HG03280 (cell line): ENCODE data around the gene NAPSA.
"Not testable (repeated sequence)": the region's sequence is repeated elsewhere in the genome, so short reads cannot be mapped to it uniquely, and the experiment has no call there.

Source experiments
- ATAC-seq: cut with Tn5 transposase; IDR thresholded peaks from one replicate; pipeline ENCODE4 v1.9.1; 2021; ENCODE audit warnings: mild to moderate bottlenecking, moderate library complexity; ENCODE audit not compliant: unreplicated experiment

Gene NAPSA

GRCh38 chr19:50361290-50362029 is 4.0 kb downstream of the NAPSA start:
- ATAC-seq: no peak

- no peak for ATAC-seq
These were observed 6.1 kb downstream of the NAPSA start for GRCh38 chr19:50359328-50359818.

- ATAC-seq: no peak
These were observed 6.7 kb downstream of the NAPSA start for GRCh38 chr19:50358483-50359327.

DNA sequence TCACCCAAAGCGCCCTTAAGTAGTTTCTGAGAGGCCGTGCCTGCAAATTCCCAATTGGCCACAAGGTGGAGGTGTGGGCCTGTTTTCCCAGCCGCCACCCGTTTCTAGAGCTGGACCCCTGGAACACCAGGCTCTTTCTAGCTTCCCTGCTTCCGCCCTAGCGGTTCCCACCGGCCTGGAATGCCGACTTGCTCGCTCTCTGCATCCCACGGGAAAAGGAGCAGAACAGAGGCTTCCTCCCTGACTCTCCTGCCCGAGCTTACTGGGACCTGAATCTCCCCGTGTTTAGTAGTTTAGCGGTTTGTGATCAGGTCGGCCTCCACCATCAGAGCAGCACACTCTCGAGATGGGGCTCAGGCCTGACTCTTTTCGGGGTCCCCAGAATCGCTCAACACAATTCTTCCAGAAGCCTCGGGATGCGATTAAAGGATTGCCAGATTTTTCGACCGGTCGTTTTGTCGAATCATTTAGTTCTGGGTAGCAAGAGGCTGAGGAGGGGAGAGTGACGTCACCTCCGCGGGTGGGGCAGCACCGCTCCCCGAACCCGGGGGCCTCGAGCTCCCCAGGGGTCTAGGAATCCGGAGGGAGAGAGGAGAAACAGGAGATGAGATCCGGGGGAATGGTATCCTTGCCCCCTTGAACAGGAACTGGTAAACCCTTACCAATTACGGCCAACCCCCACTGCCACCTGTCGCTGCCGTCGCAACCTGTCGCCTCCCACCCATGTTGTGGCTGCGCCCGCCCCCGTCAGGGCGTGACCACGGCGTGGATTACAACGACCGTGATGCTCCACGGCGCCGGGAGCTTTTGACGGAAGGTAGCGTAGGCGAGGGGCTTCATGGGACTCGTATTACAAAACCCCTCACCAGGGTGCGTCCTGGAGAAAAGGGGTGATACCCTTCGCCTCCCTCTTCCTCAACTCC is 8.0 kb downstream of the NAPSA start:
- ATAC-seq: peak; percentile 60

GRCh38 chr19:50356691-50357177 is 8.7 kb downstream of the NAPSA start:
- ATAC-seq: no peak

- not testable (repeated sequence) for ATAC-seq
These were observed 12.0 kb downstream of the NAPSA start for GRCh38 chr19:50353487-50353880.

DNA sequence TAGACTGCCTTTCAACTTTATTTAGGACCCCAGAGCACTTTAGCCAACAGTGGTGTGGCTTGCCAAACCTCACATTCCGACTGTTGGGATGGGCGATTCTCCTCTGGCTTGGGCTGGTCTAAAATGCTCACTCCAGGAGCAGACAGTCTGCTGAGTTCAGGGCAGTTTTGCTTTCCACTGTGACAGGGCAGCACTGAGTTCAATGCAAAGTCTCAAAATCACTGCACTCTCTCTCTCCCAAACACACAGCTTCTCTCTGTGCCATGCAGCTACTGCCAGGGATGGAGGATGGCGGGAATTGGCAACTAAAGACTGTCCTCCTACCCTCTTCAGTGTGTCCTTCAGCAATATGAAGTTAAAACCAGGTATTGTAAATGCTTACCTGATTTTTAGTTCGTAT is 13.2 kb downstream of the NAPSA start:
- ATAC-seq: no peak

- ATAC-seq: no peak
These were observed 16.0 kb downstream of the NAPSA start for GRCh38 chr19:50349277-50350057.

GRCh38 chr19:50347089-50347581 is 18.3 kb downstream of the NAPSA start:
- not testable (repeated sequence) for ATAC-seq

GRCh38 chr19:50344661-50345318 is 20.6 kb downstream of the NAPSA start:
- ATAC-seq: no peak

- ATAC-seq: peak; percentile 57
These were observed 24.3 kb downstream of the NAPSA start for GRCh38 chr19:50341091-50341564.

DNA sequence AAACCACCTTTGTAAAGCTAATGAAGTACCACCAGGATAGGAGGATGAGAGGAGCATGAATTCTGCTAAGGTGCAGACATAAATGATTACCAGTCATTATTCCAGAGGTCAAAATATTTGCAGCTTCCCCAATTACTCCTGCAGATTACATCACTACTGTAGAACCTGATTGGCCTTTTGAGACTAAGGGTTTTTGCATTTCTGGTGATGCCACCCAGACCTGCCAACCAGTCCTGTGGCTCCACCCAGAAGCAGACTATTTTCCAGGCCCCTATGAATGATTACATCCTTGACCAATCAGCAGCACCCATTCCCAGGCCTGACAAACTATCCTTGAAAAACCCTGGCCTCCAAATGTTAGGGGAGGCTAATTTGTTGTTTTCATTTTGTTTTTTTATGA is 25.1 kb downstream of the NAPSA start:
- ATAC-seq: no peak

GRCh38 chr19:50337031-50337430 is 28.4 kb downstream of the NAPSA start:
- not testable (repeated sequence) for ATAC-seq

GRCh38 chr19:50334741-50335421 is 30.6 kb downstream of the NAPSA start:
- ATAC-seq: no peak

- ATAC-seq: peak; percentile 19
These were observed 31.5 kb downstream of the NAPSA start for GRCh38 chr19:50333737-50334617.

- ATAC-seq: peak; percentile 43
These were observed 32.2 kb downstream of the NAPSA start for GRCh38 chr19:50333235-50333736.
